NCI-H774 (cell line): ENCODE measurements around the gene HBG2.
"Not testable (repeated sequence)": the region's sequence is repeated elsewhere in the genome, so short reads cannot be mapped to it uniquely, and the experiment has no call there.

ENCODE experiments used
- DNase-seq: peaks from one replicate; lab custom pipeline; 2025; lab: John Stamatoyannopoulos, UW

Gene HBG2

GRCh38 chr11:5249807-5250396 is 4.7 kb downstream of the HBG2 start, which contains the start of gene HBG1:
HBG1 (minus strand) TSS chr11:5249857; CDS start chr11:5249804, 53 bp downstream.
- DNase-seq: not testable (repeated sequence)

- not testable (repeated sequence) for DNase-seq
Measured at GRCh38 chr11:5248498-5248897, 6.1 kb downstream of the HBG2 start.

DNA sequence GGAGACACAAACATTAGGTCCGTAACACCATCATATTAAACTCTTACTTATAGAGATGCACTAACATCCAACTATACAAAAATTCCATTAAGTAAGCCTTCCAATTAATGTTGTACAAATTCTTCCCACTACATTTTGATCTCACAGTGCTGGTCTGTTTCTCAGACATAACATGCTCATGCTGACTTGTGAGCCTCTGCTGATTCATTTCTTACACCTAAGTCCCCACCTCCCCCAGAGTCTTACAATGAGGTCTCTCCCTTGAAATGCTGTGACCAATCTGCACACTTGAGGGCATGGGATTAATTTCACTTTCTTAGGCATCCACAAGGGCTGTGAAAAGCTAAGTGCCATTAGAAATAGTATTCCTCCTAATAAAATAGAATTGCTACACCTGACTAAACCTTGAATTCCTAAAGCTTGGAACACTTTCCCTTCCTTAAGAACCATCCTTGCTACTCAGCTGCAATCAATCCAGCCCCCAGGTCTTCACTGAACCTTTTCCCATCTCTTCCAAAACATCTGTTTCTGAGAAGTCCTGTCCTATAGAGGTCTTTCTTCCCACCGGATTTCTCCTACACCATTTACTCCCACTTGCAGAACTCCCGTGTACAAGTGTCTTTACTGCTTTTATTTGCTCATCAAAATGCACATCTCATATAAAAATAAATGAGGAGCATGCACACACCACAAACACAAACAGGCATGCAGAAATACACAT is 6.9 kb downstream of the HBG2 start:
- DNase-seq: no peak

DNA sequence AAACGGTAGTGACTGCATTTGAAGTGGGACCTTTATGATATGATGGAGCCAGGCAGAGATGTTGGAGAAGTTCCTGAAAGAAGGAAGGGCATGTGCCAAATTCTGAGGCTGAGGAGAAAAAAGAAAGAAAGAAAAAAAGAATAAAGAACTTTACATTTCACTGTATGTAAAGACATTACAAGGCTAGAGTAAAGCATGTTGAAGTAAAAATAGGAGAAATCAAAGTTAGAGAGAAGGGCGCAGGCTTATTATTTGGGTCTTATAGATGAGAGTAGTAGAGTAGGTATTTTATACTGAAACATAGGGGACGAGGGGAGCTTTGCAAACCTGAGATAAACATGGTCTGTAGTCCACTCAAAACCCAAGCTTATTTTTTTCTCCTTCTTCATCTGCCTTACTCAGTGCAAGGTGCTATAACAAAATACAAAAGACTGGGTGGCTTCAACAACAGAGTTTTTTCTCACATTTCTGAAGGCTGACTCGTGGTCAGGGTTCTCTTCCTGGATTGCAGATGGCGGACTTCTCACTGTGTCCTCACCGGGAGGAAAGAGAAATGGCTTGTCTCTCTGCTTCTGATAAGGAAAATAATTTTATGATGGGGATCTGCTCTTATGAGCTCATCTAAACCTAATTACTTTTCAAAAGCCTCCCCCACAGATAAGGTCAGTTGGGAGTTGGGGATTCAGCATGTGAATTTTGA is 7.7 kb downstream of the HBG2 start:
- DNase-seq: no peak

- DNase-seq: no peak
Measured at GRCh38 chr11:5245155-5245554, 9.4 kb downstream of the HBG2 start.

GRCh38 chr11:5243816-5244180 is 10.8 kb downstream of the HBG2 start:
- no peak for DNase-seq

DNA sequence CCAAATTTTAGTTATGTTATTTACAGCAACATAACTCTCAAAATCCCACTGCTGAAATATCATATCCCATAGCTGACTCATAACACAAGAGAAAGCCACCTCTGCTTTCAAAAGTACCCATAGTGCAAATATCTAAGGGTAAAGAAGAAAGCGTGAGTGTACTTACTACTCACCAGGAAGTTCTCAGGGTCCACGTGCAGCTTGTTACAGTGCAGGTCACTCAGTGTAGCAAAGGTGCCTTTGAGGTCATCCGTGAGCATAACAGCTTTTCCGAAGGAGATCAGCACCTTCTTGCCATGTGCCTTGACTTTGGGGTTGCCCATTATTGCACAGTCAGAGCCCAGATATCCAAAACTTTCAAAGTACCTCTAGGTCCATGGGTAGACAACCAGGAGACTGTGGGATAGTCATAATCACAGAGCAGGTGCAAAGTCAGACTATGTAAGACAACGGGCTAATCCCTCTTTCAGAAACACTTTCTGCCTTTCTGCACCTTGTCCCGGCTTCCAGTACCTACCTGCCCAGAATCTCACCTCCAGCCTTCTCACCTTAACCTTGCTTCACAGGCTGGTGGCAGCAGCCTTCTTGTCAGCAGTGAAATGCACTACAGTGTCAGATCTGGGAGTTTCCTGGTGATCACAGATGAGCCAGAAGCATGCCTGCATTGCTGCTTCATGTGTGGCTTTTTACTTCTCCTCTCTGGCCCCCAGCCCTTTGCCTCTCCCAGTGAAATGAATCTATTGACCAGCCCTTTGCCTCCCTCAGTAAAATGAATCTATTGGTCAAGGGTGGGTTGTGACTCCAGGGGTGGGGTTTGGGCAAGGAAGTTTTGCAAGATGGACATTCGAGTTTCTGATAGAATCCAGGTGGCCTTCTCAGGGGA is 11.4 kb downstream of the HBG2 start:
- no peak for DNase-seq

DNA sequence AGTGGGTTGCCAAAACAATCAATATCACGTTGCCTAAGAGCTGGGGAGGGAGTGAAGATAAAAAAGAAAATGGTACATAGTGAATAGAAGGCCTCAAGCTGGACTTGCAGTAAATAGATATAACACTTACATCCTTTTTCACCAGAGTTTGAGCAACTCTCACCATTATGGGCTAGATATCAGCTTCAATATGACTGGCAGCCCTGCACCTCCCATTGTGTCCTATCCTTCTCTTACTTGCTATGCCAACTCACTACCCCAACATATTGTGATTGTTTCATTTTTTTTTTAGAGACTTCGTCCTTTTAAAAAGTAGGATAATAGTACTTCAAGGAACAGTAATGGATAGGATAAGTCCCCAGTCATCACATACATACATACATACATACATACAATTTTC is 12.4 kb downstream of the HBG2 start:
- DNase-seq: no peak

DNA sequence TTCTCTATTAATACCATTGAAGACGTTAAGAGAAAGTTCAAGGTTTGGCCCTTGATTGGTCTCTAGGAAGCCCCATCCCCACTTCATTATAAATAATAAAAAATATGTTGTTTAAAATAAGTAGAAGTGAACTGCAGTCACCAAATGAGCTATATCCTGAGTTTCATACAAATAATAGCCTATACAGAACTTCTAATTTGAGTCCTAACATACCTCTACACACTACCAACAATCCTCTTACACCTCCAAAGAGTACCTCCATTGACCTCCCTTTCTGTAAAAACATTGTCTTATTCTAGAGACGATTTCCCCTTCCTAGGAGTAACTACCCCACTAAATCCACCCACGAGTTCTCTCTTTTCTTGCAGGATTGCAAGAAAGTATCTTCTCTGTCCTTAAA is 13.1 kb downstream of the HBG2 start:
- DNase-seq: no peak

DNA sequence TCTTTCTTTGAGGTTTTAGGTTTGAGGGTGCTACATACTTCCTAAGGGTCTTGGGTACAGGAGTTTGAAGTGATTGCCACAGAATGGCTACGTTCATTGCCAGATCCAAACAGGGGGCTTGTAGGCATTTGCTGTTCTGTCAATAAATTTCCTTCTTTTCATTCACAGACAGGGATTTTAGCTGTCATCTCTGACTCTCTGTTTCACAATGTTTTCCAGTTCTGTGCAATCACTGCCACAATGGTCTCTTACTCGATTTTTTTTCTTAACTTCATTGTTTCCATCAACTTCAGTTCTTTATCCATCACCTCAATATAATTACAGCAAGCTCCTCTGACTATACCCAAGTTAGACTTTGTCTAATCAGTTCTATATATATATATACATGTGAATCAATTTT is 14.1 kb downstream of the HBG2 start:
- no peak for DNase-seq

GRCh38 chr11:5240056-5240455 is 14.5 kb downstream of the HBG2 start:
- no peak for DNase-seq

- no peak for DNase-seq
Measured at GRCh38 chr11:5239046-5239445, 15.5 kb downstream of the HBG2 start.

DNA sequence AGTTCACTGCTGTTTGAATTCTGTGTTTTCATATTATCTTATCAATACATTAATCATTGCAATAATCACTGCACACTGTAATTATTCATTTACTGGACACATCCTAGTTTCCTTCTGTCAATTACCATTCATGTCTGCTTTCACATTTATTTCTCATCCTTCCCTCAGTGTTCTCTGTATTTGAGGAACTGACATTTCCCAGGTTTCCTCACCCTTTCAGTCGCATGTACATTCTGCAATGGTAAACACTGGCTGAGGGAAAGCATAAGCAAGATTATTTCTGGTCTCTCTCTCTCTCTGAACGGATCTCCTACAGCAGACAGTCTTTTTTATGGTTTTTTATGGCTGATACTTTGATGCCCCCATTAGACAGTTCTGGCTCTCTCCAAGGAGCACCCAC is 16.1 kb downstream of the HBG2 start:
- DNase-seq: no peak

DNA sequence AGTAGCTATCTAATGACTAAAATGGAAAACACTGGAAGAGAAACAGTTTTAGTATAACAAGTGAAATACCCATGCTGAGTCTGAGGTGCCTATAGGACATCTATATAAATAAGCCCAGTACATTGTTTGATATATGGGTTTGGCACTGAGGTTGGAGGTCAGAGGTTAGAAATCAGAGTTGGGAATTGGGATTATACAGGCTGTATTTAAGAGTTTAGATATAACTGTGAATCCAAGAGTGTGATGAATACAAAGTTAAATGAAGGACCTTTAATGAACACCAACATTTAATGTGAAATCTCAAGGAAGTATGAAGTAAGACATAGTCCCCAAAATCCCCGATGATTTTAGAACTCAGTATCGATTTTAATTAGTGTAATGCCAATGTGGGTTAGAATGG is 17.2 kb downstream of the HBG2 start:
- no peak for DNase-seq

GRCh38 chr11:5235364-5236095 is 19.1 kb downstream of the HBG2 start:
- no peak for DNase-seq

DNA sequence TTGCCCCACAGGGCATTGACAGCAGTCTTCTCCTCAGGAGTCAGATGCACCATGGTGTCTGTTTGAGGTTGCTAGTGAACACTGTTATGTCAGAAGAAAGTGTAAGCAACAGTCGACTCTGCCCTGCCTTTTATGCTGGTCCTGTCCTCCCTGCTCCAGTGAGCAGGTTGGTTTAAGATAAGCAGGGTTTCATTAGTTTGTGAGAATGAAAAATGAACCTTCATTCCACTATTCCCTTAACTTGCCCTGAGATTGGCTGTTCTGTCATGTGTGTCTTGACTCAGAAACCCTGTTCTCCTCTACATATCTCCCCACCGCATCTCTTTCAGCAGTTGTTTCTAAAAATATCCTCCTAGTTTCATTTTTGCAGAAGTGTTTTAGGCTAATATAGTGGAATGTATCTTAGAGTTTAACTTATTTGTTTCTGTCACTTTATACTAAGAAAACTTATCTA is 20.2 kb downstream of the HBG2 start, which contains the start of gene HBD:
Gene HBD, minus strand, starts transcription at position 103 of the 454 bp plus-strand sequence. Its CDS starts 50 bp downstream, at position 53.
- no peak for DNase-seq

DNA sequence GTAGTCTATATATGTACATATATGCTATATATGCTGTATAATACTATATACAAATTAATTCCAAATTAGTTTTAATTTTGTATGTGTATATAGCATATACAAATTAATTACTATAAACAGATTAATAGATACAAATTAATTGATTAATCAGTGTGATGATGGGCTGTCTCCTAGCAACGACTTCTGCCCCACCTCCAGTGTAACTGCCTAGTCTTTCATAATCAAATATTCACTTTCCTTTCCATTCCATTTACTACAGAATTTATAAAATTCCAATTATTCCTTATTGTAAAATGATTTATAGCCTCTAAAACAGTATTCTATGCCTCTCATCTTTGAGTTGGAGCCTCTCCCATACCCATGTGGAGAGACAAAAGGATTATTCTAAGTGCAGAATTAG is 21.3 kb downstream of the HBG2 start:
- DNase-seq: no peak

DNA sequence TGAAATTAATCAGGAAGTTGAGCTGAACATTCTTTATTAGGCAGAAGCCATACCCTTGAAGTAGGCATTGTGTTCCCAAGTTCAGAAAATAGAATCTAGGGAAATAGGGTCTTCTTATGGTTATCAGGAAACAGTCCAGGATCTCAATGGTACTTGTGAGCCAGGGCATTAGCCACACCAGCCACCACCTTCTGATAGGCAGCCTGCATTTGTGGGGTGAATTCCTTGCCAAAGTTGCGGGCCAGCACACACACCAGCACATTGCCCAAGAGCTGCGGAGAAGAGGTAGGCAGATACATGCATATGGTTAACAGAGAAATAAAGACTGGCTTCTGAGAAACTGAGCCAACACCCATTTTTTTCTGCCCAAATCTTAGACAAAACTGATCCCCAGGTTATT is 21.8 kb downstream of the HBG2 start:
- no peak for DNase-seq

DNA sequence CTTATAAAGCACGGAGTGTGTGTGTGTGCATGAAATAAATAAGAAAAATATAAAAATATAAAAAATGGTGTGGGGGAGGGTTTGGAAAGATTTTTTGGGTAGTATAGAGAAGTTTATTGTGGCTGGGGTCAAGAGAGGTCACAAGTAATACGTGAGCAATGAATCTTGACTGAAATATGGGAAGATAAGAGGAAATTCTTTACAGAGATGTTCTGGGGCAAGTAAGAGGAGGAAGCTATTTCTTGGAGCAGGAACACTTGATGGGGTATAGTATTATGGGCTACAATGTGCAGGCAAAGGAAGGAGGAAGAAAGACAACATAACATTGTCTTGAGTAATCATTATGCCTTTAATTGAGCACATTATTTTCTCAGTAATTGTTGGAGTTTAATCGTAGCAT is 22.4 kb downstream of the HBG2 start:
- DNase-seq: no peak

- DNase-seq: no peak
Measured at GRCh38 chr11:5231111-5231510, 23.5 kb downstream of the HBG2 start.

GRCh38 chr11:5230266-5230665 is 24.3 kb downstream of the HBG2 start:
- DNase-seq: no peak
